GM18861 (cell line): Measurements from ENCODE around the gene DPEP1.

Experiments
- ATAC-seq: cut with Tn5 transposase; IDR thresholded peaks from one replicate; pipeline ENCODE4 v1.9.1; 2021; ENCODE audit not compliant: unreplicated experiment

DPEP1 gene

DNA sequence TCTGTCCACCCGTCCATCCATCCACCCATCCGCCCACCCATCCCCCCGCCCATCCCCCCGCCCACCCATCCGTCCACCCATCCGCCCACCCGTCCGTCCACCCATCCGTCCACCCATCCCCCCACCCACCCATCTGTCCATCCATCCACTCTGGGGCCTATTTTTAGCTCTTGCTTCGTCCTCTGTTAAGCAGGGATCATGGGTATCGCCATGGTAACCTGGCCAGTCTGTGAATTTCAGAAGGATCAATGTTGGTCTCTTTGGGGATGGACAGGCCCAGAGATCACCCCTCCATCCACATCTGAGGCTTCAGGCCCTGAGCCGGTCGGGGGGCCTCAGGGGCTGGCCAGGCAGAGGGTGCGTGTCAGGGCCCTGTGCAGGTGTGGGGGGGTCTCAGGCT, 15.2 kb upstream of the DPEP1 start:
- no peak for ATAC-seq

- no peak for ATAC-seq
Measured at GRCh38 chr16:89599451-89599858, 14.0 kb upstream of the DPEP1 start.

DNA sequence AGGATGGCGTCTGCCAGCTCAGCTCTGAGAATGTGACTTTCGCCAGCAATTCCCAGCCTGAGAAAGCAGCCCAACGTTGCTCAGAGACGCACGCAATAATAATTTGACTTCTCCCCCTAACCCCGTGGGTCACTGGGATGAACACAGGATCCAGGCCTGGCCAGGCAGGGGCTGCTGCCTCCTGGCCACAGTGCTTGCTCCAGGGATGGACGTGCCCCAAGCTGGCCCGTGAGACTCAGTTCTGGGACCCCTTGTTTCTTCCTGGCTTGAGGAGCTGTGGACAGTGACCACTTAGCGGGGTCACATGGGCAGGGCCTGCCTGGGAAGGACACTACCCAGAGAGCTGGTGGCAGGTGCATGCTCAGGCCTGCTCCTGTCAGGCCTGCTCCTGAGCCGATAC, 13.5 kb upstream of the DPEP1 start:
- no peak for ATAC-seq

DNA sequence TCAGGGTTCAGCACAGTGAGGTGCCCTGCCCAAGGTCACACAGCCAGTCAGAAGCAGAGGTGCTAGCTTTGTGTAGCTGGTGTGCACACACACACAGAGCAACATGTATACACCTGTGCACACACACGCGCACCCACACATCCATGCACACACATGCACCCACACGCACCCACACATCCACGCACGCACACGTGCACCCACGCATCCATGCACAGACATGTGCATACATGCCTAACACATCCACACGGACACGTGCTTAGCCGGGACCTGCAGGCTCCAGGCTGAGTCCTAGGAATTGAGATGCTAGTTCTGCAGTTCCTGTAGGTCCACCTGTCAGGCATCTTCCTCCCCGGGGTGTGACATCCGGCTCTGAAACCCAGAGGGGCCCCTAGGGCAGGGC, 13.0 kb upstream of the DPEP1 start:
- ATAC-seq, result no peak

DNA sequence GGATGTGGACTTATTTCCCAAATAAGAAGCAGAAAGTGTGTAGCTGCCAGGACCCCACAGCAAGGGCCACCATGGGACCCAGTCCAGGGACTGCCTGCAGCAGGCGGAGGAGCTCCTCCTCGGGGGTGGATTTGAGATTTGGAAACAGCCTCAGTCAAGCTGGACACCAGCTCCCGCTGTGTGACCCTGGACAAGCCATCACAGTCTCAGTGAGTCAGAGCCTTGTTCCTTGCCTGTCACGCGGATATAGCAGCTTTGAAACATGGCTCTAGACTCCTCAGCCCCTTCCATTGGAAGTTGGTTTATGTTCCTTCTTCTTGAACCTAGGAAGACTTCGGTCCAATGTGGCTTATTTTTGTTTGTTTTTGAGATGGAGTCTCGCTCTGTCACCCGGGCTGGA, 12.5 kb upstream of the DPEP1 start:
- no peak for ATAC-seq

- no peak for ATAC-seq
Measured at GRCh38 chr16:89601906-89602272, 11.6 kb upstream of the DPEP1 start.

DNA sequence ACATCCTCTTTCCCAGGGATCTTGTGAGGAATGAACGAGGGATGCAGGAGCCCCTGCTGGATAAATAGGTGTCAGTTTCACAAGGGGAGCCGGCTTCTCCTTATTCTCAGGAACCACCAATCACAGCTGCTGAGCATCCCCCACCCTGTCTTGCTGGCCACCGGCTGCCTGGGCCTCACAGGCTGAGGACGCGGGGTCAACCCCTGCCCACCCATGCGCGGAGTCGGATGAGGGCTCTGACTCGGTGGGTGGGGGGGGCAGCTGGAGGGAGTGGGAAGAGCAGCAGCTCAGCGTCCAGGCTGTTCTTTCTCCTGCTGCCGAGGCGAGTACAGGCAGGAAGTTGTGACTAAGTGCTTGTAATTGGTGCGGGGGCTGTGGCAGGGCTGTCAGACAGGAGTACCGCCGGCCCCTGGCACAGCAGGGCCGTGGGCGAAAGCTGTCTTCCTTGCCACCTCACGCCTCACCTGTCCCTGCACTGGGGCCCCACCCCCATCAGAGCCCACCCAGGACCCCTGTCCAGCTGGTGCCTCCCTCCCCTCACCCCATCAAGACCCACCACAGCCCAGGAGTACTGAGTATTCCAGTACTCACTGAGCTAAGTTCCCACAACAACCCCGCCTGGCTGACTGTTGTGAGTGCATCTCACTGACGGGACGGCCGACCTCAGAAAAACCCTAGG, 11.0 kb upstream of the DPEP1 start:
- no peak for ATAC-seq

DNA sequence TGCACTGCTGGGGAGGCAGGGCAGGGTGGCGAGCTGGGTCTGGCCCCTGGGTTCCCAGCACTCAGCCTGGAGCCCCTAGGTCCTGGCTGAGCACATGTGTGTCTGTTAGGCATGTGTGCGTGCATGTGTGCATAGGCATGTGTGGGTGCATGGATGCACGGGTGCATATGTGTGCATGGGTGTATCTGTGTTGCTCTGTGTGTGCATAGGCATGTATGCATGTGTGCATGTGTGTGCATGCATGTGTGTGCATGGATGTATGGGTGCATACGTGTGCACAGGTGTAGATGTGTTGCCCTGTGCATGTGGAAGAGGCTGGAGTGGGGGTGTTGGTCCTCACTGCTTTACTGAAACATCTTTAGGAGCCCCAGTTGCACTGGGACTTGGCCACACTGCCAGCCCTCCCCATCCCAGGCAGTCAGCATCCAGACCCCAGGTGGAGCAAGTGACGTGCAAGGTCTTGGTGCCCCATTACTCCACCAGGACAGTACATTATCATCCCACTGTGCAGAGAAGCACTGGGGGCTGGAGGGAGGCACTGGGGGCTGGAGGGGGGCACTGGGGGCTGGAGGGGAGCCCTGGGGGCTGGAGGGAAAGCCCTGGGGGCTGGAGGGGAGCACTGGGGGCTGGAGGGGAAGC, 10.4 kb upstream of the DPEP1 start:
- ATAC-seq, result no peak

DNA sequence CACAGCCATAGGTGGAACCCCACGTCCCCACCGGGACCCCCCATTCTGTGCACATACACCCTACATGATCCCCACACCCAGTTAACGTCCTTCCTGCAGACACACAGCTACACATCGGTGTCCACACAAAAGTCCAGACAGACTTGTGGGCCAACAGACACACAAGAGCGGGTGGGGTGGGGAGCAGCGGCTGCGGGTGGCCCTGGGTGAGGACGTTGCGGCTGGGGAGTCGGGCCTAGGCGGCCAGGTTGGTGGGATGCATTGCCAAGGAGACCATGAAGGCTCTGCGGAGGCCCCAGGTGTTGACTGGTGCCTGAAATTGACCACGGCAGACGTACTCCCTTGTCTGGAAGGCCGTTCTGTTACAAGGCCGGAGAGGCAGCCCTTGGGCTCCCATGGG, 8.7 kb upstream of the DPEP1 start:
- ATAC-seq, result no peak

GRCh38 chr16:89605186-89605970, 8.1 kb upstream of the DPEP1 start:
- ATAC-seq, result no peak

DNA sequence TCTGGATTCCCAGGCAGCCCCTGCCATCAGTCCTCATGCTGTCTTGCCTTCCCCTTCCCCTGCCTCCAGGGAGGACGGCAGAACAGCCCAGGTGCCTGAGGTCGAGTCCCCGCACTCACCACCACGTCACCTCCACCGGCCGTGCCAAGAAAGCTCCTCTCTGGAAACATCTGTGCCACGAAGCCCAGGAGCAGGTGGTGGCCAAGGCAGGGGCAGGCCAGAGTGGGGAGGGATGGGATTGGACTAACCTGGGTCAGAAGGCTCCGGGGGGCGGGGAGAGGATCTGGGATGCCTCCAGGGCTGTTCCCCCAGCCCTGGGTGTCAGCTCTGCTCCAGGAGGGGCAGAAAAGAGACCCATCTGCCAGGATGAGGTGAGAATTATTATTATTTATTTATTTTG, 7.4 kb upstream of the DPEP1 start:
- ATAC-seq, result no peak

- ATAC-seq, result no peak
Measured at GRCh38 chr16:89607453-89607852, 6.0 kb upstream of the DPEP1 start.

DNA sequence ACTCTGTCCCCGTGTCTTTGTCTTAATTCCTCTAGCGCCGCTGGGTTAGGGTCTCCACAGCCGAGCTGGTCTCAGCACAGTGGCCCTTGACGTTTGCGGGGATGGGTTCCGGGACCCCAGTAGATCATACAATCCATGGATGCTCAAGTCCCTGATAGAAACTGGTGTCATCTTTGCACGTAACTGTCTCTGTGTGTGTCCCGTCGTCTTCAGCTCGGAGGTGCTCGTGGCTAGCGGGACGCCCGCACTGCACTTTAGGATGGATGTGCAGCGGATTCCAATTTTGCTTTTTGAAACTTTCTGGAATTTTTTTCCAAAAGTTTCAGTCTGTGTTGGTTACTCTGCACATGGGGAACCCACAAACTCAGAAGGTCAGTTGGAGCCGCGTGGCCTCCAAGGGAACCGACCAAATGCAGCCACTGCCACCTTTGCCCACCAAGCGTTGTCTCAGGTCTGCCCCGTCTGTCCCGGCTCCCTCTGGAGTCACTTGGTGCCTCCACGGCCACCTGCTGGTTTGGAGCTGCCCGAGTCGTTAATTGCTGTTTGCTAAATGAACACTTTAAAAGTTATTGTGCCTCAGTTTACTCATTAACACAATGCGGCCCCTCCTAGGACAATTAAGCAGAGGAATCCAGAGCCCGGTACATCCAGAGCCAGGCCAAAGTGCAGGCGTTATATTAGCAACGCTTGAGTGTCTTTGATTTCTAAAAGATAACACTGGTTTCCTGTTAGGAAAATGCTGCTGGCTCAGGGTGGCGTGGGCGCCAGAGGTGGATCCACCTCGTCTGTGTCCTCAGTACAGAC, 5.3 kb upstream of the DPEP1 start:
- no peak for ATAC-seq

DNA sequence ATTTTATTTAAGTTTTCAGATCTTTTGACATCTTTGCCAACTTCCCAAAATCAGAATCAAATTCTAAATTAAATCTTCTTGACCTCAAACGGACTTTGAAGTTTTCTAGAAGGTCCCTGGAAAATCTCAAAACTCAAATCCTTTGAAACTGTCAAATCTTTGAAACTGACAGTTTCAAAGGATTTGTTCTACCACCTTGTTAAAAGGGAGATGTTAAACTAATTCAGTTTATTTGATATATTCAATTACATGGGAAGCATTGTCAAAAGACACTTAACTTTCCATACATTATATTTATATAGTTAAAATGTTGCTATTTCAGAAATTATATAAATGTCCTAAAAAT, 3.4 kb upstream of the DPEP1 start:
- no peak for ATAC-seq

DNA sequence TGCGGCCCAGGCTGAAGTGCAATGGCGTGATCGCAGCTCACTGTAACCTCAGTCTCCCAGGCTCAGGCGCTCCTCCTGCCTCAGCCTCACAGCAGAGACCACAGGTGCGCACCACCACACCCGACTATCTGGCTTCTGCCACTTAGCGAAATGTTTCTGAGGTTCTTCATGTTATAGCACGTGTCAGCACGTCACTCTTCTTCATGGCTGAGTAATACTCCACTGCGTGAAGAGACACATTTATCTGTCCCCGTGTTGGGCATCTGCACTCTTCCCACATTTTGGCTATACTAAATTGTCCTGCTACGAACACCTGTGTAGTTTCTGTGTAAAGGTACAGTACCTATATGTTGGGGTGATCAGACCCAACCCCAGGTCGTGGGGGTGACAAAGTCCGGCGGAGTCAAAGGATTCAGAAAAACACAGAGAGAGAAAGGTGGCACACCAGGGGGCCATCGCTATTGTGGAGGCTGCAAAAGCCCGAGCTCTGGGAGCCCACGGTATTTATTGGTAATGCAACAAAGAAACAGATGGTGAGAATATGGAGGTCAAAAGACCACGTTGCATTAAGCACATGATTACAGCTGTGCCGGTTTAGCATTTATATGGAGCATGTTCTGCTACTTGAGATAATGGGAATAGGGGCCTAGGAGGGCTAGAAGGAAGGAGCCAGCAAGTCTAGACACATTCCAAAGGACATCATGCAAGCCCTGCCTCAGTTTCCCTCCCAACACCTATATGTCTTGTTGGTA, 851 bp upstream of the DPEP1 start:
- no peak for ATAC-seq

- no peak for ATAC-seq
Measured at GRCh38 chr16:89613954-89614459, 565 bp downstream of the DPEP1 start.

DNA sequence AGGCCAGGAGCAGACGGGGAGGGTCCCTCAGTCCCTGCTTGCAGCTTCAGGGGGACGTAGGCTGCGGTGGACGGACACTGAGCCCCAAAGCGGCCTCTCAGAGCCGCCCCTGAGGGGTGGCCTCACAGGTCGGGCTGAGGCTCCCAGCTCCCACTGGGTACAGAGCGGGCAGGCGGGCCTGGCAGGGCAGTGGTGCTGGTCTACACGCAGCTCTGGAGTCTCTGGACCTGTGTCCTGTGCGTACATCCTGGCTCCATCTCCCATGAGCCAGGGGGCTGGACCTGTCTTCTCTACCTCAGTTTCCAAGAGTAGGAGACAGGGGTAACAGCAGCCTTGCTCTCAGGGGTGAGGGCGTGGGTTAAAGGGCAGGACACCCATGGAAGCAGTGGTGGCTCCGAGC, 1.7 kb downstream of the DPEP1 start:
- no peak for ATAC-seq

DNA sequence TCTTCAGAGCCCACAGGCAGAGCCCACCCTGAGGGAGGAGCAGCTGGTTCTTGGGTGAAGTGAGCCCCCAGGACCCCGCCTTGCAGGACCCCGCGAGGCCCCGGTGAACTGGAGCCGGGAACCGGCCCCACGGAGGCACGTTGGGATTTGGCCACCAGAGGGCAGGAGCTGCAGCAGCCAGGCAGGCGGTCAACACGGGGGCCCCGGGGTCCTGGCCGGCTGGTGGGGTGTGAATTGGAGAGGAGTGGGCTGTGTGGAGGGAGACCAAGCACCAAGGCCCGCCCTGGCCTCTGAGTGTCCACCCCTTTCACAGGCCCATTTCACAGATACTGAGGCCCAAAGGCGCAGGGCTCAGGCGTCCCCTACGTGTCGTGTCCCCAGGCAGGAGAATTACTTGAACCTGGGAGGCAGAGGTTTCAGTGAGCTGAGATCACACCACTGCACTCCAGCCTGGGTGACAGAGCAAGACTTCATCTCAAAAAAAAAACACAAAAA, 2.2 kb downstream of the DPEP1 start:
- ATAC-seq, result no peak

DNA sequence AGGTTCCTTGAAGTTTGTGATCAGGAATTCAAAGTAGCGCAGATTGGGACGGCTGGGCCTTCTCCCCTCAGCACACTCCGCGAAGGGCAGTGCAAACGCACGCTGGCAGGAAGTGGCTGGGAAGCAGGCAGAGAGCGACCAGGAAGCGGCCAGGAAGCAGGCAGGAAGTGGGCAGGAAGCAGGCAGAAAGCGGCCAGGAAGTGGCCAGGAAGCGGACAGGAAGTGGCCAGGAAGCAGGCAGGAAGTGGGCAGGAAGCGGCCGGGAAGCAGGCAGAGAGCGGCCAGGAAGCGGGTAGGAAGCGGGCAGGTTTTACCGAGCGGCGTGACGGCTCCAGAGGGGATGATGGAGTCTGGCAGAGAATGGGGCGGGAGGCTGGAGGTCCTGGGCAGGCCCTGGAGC, 3.2 kb downstream of the DPEP1 start:
- no peak for ATAC-seq

DNA sequence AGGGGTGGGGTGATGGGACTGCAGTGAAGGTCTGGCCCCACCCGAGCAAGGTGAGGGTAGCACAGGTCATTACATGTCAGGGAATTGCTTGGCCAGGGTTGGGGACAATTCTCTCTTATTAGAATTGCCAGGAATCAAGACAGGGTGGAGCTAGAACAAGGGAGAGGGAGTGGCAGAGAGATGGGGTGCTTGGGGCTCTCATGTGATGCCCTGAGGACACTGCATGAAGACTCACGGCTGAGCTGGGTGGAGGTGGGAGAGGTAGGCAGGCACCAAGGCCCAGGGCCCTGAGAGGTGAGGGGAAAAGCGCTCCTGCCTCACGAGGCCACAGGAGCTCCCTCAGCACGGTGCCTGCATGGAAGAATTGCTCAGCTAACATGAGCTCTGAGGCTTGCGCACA, 3.6 kb downstream of the DPEP1 start:
- ATAC-seq, result no peak
